Measurements from ENCODE around the gene BMF. TPM values are rescaled to one million over a fixed set of nuclear protein-coding genes. Genes with fewer than 3 reads are reported as not detected.
A peak's percentile ranks its signal among the peaks of the same experiment; 100 is the strongest.

The BMF gene
- total RNA-seq, 1 donor from 2014 or later: 23.0 TPM

DNA sequence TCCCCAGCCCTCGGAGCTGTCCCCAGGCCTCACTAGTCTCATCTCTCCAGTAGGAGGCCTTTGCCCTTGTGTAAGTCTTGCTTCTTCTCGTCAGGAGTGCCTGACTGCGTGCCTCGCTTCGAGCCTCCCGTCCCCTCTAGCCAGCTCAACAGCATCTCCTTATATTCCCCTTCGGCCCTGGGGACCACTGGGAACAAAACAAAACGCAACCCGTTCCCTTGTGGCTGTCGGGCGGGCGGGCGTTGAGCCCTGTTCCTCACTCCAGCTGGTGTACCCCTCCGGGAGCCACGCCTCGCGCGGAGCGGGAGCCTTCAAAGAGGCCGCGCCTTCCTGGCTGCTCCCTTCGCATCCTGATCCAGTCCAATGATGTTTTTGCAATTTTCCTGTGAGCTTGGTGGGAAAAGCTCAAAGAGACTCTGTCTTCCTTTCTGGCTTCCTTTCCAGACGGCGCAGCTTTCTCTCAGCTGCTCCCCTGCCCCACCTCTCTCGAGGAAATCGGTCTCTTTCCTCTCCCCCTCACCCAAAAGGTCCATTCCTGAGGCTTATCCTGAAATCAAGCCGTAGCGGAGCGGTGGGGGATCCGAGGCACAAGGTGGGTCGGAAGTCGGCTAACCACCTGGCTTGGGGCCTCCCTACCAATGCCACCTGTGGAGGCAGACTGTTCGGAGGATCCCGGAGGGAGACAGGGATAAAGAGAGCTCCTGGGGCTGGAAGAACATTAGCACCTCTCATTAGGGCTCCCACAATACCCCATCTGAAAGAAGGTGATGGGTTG lies 36.3 kb downstream of the BMF start:
- Mint-ChIP-seq H3K4me3 (no peak overlapping the region), H3K9me3 (peaks cover 2% of the 10 kb centered on the region), H3K4me1 (peaks cover 30% of the 10 kb centered on the region), H3K27ac (ENCODE audit: unreplicated experiment) (no peak overlapping the region), H3K27me3 (ENCODE audit: low read depth) (no peaks in the 10 kb centered on the region), H3K36me3 (ENCODE audit: low read depth) (peaks cover 4% of the 10 kb centered on the region)
- no peak for DNase-seq (ENCODE audit: low read depth, low spot score)
- TF ChIP-seq, protein P1, sequence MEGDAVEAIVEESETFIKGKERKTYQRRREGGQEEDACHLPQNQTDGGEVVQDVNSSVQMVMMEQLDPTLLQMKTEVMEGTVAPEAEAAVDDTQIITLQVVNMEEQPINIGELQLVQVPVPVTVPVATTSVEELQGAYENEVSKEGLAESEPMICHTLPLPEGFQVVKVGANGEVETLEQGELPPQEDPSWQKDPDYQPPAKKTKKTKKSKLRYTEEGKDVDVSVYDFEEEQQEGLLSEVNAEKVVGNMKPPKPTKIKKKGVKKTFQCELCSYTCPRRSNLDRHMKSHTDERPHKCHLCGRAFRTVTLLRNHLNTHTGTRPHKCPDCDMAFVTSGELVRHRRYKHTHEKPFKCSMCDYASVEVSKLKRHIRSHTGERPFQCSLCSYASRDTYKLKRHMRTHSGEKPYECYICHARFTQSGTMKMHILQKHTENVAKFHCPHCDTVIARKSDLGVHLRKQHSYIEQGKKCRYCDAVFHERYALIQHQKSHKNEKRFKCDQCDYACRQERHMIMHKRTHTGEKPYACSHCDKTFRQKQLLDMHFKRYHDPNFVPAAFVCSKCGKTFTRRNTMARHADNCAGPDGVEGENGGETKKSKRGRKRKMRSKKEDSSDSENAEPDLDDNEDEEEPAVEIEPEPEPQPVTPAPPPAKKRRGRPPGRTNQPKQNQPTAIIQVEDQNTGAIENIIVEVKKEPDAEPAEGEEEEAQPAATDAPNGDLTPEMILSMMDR (conservative IDR thresholded peaks at IDR 0.05): no peak

DNA sequence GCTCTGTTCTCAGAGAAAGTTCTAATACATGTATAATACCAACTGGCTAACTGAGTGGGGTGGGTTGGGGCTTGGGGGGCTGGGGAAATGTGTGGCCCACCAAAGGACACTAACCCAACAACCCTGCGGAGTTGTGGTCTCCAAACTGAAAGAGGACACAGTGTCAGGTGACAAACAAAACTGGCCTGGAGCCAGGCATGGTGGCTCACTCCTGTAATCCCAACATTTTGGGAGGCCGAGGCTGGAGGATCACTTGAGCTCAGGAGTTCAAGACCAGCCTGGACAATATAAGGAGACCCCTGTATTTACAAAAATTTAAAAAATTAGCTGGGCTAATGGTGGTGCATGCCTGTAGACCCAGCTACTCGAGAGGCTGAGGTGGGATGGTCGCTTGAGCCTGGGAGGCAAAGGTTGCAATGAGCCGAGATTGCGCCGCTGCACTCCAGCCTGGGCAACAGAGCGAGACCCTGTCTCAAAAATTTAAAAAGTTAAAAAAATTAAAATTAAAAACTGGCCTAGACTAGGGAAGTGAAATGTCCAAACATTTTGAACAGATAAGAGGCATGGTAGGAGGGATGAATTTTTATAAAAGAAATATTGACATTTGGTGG lies 38.0 kb downstream of the BMF start:
- DNase-seq (ENCODE audit: low read depth, low spot score): no peak
- Mint-ChIP-seq H3K4me3 (no peak overlapping the region), H3K9me3 (peaks cover 2% of the 10 kb centered on the region), H3K36me3 (ENCODE audit: low read depth) (peaks cover 4% of the 10 kb centered on the region), H3K27ac (ENCODE audit: unreplicated experiment) (no peak overlapping the region), H3K27me3 (ENCODE audit: low read depth) (no peaks in the 10 kb centered on the region), H3K4me1 (peaks cover 40% of the 10 kb centered on the region)
- TF ChIP-seq, protein P1 (conservative IDR thresholded peaks at IDR 0.05): no peak

DNA sequence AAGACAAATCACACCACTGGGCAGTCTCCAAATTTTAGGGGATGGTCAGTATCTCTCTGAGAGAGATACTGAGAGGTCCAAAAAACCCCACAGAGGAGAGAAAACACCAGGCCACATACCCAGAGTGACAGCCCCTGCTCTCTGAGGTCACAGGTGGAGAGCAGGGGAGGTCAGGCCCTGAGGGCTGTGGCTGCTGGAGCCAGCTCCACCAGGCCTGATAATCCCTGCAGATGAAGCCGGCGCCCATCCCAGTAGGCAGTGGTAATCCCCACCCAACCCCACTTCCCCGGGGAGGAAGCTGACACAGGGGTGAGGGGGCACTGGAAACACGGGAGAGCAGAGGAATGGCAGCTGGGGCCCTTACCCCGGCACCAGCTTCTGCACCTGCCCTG lies 38.5 kb downstream of the BMF start:
- H3K4me1 Mint-ChIP-seq: peaks cover 34% of the 10 kb centered on the region
- TF ChIP-seq, protein P1 (conservative IDR thresholded peaks at IDR 0.05): no peak
- H3K27me3 Mint-ChIP-seq (ENCODE audit: low read depth): no peaks in the 10 kb centered on the region
- H3K36me3 Mint-ChIP-seq (ENCODE audit: low read depth): peaks cover 4% of the 10 kb centered on the region
- peaks cover 2% of the 10 kb centered on the region for H3K9me3 Mint-ChIP-seq
- no peak overlapping the region for H3K27ac Mint-ChIP-seq (ENCODE audit: unreplicated experiment)
- peak overlapping the region; percentile 34 for H3K4me3 Mint-ChIP-seq
- DNase-seq (ENCODE audit: low read depth, low spot score): no peak

DNA sequence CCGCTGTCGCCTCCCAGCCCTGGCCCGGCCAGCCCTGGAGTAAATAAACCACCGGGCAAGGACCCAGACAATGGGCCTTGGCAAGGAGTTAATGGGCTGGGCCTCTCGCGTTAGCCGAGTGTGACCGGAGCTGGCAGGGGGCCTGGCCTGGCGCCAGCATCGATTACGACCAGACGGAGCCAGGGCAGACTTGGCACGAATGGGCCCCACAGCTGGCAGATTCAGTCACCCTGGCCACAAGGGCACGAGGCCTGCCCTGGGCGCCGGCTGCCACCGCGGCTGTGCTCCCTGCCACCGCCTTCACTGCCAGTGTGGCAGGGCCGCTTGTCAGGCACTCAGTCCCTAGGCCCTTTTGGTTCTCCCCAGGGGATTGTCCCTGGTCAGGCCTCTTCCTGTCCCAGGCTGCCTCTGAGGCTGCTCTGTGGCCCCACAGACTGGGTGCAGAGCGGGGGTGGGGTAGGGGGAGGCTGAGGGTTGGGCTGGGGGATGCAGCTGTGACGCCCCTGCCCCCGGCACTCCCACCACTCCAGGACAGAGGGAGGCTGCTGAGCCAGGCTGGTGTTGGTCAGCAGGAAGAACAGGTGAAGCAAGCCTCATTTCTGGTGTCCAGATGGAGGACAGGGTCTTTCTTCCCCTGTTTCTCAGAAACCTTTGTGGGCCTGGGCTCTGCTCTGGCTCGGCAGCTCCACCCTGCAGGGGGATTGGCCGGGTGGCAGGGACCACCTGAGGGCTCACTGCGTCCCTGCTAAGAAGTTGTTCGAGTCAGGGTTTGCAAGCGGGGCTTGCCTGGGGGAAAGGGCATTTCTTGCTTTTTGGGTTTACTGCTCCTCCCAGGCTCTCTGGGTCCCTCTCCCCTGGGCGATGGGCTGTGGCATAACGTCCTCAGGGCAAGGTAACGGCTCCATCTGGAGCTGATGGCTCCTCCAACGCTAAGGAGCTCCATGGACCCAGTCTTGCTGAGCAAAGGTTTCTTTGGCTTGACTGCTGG lies 39.2 kb downstream of the BMF start:
- TF ChIP-seq, protein P1 (conservative IDR thresholded peaks at IDR 0.05): no peak
- Mint-ChIP-seq H3K4me1 (peaks cover 38% of the 10 kb centered on the region), H3K4me3 (peak overlapping the region; percentile 34), H3K27ac (ENCODE audit: unreplicated experiment) (no peak overlapping the region), H3K36me3 (ENCODE audit: low read depth) (peaks cover 4% of the 10 kb centered on the region), H3K9me3 (peaks cover 2% of the 10 kb centered on the region), H3K27me3 (ENCODE audit: low read depth) (no peaks in the 10 kb centered on the region)
- no peak for DNase-seq (ENCODE audit: low read depth, low spot score)

DNA sequence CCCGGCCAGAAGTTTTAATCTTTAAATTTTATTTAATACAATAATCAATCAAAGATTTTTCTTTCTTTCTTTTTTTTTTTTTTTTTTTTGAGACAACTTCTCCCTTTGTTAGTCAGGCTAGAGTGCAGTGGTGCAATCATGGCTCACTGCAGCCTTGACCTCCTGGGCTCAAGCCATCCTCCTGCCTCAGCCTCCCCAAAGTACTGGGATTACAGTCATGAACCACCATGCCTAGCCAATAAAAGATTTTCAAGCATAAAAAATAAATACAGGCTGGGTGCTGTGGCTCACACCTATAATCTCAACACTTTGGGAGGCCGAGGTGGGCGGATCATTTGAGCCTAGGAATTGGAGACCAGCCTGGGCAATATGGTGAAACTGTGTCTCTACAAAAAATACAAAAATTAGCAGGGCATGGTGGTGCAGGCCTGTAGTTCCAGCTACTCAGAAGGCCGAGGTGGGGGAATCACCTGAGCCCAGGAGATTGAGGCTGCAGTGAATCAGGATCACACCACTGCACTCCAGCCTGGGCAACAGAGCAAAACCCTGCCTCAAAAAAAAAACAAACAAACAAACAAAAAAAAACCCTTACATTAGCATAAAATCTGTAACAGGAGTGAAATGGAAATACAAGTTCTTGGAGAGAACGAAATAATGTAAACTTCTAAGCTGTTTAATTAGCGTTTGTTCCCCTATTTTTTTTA lies 40.6 kb downstream of the BMF start:
- no peaks in the 10 kb centered on the region for H3K36me3 Mint-ChIP-seq (ENCODE audit: low read depth)
- DNase-seq (ENCODE audit: low read depth, low spot score): no peak
- no peak overlapping the region for H3K4me3 Mint-ChIP-seq
- H3K27ac Mint-ChIP-seq (ENCODE audit: unreplicated experiment): no peak overlapping the region
- H3K9me3 Mint-ChIP-seq: no peaks in the 10 kb centered on the region
- peaks cover 38% of the 10 kb centered on the region for H3K4me1 Mint-ChIP-seq
- H3K27me3 Mint-ChIP-seq (ENCODE audit: low read depth): no peaks in the 10 kb centered on the region
- TF ChIP-seq, protein P1 (conservative IDR thresholded peaks at IDR 0.05): no peak

Measured in neural crest cell (in vitro differentiated cells).